OCI-LY7 (cell line): ENCODE measurements around the gene RBM39.

Source experiments
- CTCF ChIP-seq: fragments of 200-600 bp; sonication (generic); conservative IDR thresholded peaks from 2 replicates; pipeline ENCODE4 v1.5.1; 2014; ENCODE audit warnings: mild to moderate bottlenecking, antibody characterized with exemption, low read length, moderate library complexity, mixed read lengths
- EZH2phosphoT487 ChIP-seq: fragments of 200-600 bp; sonication (generic); IDR thresholded peaks from 2 replicates; pipeline ENCODE4 v1.6.1; 2018; ENCODE audit warnings: low read depth, borderline replicate concordance, mild to moderate bottlenecking, mixed run types, antibody characterized with exemption, low read length, moderate library complexity, mixed read lengths

- no peak for TF ChIP-seq CTCF
- no peak for TF ChIP-seq EZH2phosphoT487
Measured at GRCh38 chr20:35681960-35682359, 60.1 kb downstream of the RBM39 start.
